GM18951 (cell line): Measurements from ENCODE around the gene PTPRM.

Experiments
- POLR2A ChIP-seq: IDR thresholded peaks from 4 replicates; pipeline ENCODE4 v1.6.1; 2011; ENCODE audit warnings: mild to moderate bottlenecking; ENCODE audit not compliant: insufficient read length, insufficient read depth; ENCODE audit errors: extremely low read depth
- in situ Hi-C: fragments of 300-500 bp; cut with MboI; formaldehyde crosslinking; loops from one replicate; pipeline ENCODE4 v1.12.0; 2022; ENCODE audit warnings: low sequenced_read_pairs, mixed read lengths, inconsistent platforms; ENCODE audit not compliant: unreplicated experiment

The PTPRM gene

DNA sequence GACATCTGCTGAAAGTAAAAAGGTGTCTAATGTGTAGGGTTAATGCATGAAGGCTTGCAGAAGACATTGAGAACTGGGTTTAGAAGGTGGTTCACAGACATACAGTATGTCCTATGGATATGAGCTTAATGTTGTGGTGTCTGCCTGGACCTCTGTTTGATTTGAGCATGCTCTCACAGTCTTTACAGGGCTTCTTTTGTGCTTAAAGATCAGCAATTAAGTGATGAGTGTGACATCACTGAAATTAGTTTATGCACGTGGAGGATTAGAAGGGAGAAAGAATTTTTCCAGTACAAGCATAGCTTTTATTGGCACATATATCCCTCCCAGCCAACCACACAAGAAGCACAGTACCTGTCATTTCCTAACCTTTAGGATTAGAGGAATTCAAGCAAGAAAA, 674.6 kb downstream of the PTPRM start:
- in situ Hi-C loops: no loop called here
- TF ChIP-seq POLR2A: no peak

DNA sequence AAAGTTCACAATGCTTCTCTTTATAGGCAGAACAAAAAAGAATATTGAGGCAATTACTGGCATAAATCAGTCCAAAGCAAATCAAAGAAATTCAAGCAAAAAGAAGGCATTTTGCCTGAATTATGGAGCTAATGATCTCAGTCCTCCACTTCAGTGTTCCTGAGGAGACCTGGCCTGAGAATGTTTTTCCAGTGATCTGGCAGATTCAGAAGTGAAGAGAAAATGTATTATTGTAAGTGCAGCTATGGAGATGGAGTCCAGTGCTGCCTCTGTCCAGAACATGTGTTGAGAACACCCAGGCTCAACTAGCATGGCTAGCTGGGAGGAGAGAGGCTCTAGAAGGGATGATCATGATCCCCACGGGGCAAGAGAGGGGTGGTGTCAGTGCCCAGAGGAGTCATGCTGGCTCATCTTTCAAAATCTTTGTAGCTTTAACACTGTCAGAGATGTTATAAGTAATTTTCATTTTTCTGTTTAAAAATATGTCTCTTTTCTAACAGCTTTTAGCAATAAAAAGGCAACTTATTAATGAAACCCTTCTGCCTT, 675.1 kb downstream of the PTPRM start:
- no peak for TF ChIP-seq POLR2A
- in situ Hi-C loops: no loop called here

DNA sequence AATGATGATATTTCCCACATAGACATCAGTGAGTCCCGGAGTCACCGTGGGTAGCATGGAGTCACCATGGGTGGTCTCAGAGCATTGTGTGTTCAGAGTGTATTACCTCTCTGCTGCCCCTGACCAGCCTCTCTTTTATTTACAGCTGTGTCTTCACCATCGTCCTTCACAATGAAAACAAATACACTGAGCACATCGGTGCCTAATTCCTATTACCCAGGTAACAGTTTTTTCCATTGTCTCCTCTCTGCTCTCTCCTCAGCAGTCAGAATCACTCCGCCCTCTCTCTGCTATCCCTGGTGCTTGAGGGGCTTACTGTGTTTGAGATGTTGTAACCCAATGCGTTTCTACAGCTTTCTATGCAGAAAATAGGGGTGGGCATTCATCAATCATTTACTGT, 680.6 kb downstream of the PTPRM start:
- no peak for TF ChIP-seq POLR2A
- in situ Hi-C loops: no loop called here

DNA sequence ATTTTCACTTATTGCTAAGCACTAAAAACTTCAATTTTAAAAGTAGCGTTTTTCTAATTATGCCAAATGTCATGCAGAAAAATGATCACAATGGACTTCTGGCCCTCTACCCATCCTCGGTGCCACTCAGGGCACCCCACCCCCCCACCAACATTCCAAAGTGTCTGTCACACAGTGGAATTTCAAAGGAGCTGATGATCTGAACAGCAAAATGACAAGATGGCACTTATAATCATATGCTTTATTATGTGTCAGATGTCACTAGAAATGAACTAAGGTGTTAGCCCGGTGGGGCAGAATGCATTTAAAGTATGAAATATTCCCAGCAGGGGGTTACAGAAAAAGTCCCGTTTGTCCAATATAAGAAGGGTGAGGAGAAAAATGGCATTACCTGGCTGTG, 681.5 kb downstream of the PTPRM start:
- TF ChIP-seq POLR2A: no peak
- in situ Hi-C loops: no loop called here

DNA sequence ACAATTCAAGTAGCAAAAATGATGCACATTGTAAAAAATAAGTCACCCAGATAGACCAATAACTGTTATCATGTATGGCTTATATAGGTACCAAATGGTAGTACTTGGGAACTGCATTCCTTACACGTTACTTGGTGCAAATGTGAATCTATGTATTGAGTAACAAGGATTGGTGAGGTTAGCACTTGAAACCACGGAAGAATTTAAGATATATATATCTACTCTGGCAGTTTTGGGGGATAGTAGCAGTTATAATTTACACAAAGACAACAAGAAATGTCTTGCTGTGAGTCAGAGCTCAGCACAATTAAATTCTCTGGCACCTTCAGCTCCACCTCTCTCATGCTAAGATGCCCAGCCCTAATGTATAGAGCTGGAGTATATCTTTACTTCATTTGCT, 682.7 kb downstream of the PTPRM start:
- TF ChIP-seq POLR2A: no peak
- in situ Hi-C loops: no loop called here

DNA sequence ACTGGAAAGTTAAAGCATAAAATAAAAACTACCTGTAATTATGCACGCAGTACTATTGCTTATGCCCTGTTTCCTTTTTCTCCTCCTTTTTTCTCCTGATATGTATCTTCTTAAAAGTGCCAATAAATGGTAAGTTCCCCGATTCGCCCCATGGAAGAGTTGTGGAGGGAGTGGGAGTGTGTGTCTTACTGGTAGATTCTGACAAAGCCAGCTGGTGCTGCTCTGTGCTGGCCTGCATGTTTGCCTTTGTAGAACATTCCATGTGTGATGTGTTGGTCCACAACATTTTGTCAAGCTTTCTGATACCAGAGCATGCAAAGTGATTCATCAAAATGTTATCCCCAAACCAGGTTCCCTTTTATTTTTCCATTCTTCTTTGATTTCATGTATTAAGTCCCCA, 685.3 kb downstream of the PTPRM start:
- in situ Hi-C loops: no loop called here
- no peak for TF ChIP-seq POLR2A

DNA sequence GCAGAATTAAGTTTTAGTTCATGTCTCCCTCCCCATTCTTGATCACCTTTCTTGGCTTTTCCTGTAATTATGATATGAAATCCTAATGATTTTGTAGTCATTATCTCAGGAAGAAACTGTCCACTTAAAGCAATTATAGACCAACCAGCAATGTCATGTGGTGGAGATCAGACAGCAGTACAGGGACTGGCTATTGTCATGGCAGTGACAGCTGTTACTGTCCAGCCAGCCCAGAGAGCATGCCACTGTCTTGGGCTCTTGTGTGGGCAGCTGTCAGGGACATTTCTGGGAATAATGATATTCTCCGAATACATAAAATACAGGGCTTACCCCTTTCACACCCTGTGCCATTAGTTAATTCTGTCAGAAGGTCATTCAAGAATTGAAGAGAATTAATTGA, 686.8 kb downstream of the PTPRM start:
- no peak for TF ChIP-seq POLR2A
- in situ Hi-C loops: no loop called here

DNA sequence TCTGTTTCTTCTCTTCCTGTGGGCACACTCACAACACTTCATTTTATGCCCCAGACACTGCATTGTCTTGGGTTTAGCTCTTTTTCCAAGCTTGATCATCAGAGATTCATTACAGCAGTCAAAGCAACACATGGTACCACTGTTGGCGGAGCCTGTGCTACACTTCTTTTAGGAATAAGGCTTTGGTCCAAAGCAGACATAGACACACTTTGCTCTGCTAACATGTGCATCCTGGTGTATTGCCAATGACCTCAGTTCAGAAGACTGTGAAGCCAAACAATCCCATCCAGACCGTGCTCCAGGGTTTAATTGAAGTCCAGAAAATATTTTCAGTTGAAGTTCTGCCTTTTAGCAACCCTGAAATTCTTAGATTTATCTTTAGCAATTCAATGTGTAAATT, 687.5 kb downstream of the PTPRM start:
- in situ Hi-C loops: no loop called here
- no peak for TF ChIP-seq POLR2A

DNA sequence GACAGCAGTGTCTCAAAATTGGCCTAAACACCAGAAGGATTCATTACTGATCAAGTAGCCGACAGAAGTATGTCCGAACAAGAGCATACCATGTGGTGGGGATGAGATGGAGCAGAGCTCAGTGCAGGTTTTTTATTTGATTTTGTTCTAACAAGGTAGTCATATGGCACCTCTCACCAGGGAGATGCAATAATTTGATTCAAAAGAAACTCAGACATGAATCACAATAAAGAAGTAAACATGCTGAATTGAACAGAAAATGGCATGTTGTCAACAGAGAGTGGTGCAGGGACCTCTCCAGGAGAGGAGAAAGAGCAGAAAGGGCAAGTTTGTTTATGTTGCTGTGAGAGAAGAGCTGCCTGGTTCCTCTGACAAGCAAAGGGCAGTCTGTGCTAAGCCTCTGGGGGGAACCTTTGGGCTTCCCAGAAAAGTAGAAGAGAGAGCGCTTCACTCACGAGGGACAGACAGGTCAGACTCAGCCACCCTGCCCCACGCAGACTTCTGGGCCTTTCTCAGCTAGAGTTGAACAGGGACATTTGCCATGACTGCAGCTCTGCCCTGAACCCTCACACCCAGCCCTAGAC, 690.8 kb downstream of the PTPRM start:
- in situ Hi-C loops: no loop called here
- TF ChIP-seq POLR2A: no peak

DNA sequence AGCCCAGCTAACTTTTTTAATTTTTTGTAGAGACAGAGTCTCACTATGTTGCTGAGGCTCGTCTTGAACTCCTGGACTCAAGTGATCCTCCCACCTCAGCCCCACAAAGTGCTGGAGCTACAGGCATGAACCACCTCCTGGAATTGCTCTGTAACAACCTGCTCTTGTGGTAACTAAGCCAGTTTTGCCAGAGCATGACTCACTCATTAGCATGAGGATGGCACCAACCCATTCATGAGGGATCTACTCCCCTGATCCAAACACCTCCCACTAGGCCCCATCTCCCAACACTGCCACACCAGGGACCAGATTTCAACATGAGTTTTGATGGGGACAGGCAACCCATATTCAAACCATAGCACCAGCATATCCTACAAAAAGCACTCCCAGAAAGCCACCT, 693.2 kb downstream of the PTPRM start:
- TF ChIP-seq POLR2A: no peak
- in situ Hi-C loops: no loop called here

DNA sequence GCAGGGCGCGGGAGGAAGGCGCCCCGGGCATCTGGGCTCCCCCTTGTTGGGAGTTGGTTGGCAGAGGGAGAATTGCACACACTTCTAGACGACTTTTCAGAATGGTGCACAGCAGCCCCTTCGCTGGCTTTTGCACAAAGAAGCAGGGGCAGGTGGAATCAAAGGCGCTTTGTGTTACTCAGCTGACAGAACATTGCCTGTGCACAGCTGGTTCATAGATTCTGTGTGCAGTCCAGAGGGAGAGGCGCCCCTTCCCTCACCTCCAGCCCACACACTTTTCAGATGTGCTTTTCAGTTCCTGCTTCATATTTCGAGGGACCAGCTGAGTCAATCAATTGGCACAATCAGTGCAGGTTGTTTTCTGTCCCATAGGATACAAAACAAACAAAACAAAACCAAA, 693.7 kb downstream of the PTPRM start:
- in situ Hi-C loops: no loop called here
- TF ChIP-seq POLR2A: no peak

DNA sequence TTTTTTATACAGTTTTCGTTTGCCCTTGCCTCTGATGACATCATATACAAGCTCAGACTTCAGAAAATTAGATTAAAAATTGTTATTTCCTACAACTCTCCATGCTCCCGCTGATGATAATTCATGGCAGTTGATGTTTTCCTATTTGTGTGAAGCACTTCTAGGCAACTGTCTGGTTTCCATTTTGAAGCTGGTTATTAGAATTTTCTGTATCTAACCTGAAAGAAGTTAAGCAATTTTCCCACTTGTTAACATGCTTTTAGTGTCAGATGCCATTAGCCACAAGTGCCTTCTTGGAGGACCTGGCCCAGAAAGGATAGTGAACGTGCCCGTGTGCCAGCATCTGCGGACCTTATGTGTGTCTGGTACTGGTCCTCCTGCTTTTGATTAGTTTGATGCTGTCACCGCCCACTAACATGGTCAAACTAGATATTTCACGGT, 694.6 kb downstream of the PTPRM start:
- TF ChIP-seq POLR2A: no peak
- in situ Hi-C loops: no loop called here

DNA sequence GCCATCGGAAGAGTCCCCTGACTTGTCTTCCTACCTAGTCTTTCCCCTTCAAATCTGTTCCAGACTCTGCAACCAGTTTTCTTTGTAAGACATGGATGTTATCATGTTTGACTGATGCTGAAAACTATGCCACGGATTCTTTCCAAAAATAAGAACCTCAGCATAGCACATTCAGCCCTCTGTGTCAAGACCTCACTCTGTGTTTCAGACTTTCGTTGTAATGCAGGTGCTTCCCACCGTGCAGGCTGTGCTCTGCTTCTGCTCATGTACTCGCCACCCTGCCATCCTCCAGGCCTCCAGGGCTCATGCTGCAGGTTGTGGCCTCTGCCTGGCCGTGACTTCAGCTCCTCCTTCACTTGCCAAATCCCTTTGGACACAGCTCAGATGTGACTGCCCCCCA, 695.1 kb downstream of the PTPRM start:
- no peak for TF ChIP-seq POLR2A
- in situ Hi-C loops: no loop called here

DNA sequence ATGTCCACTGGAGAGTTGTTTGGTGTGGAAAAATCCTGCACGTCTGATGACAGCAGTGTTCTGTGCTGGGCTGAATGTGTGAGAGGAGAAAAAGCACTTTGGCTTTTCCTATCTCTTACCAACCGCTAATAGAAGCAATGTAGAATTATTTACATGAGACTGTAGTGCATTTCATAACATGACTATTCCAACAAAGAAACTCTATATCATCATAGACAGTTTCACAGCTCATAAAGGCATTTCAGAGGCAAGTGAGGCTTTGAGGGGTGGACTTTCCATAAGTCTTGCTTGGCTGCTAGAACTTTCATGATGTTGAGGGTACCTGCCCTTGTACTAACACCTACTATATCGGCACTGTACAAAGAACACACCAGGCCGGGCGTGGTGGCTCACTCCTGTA, 697.0 kb downstream of the PTPRM start:
- TF ChIP-seq POLR2A: no peak
- in situ Hi-C loops: no loop called here
